HG03097 (cell line): Measurements from ENCODE around the gene FRMD4B.
"Not testable (repeated sequence)": the region's sequence is repeated elsewhere in the genome, so short reads cannot be mapped to it uniquely, and the experiment has no call there.

Experiments
- ATAC-seq: cut with Tn5 transposase; IDR thresholded peaks from one replicate; pipeline ENCODE4 v1.9.1; 2021; ENCODE audit not compliant: unreplicated experiment, low FRiP score

The FRMD4B gene

GRCh38 chr3:69292185-69292584 lies 93.7 kb downstream of the FRMD4B start:
- no peak for ATAC-seq

- ATAC-seq: no peak
These were observed 95.5 kb downstream of the FRMD4B start for GRCh38 chr3:69290430-69290829.

- no peak for ATAC-seq
These were observed 95.9 kb downstream of the FRMD4B start for GRCh38 chr3:69290006-69290405.

GRCh38 chr3:69288161-69288895 lies 97.6 kb downstream of the FRMD4B start:
- ATAC-seq: no peak

GRCh38 chr3:69283913-69284611 lies 101.8 kb downstream of the FRMD4B start:
- no peak for ATAC-seq

- ATAC-seq: no peak
These were observed 102.4 kb downstream of the FRMD4B start for GRCh38 chr3:69283496-69283895.

GRCh38 chr3:69282181-69282580 lies 103.7 kb downstream of the FRMD4B start:
- no peak for ATAC-seq

- ATAC-seq: not testable (repeated sequence)
These were observed 108.5 kb downstream of the FRMD4B start for GRCh38 chr3:69277403-69277802.

- ATAC-seq: no peak
These were observed 109.0 kb downstream of the FRMD4B start for GRCh38 chr3:69276884-69277283.

GRCh38 chr3:69276191-69276590 lies 109.7 kb downstream of the FRMD4B start:
- not testable (repeated sequence) for ATAC-seq

- no peak for ATAC-seq
These were observed 112.0 kb downstream of the FRMD4B start for GRCh38 chr3:69273896-69274295.

- ATAC-seq: no peak
These were observed 113.3 kb downstream of the FRMD4B start for GRCh38 chr3:69272556-69272955.

GRCh38 chr3:69271098-69271497 lies 114.8 kb downstream of the FRMD4B start:
- ATAC-seq: no peak

GRCh38 chr3:69266585-69266984 lies 119.3 kb downstream of the FRMD4B start:
- ATAC-seq: no peak

- not testable (repeated sequence) for ATAC-seq
These were observed 119.8 kb downstream of the FRMD4B start for GRCh38 chr3:69266071-69266470.

- not testable (repeated sequence) for ATAC-seq
These were observed 125.0 kb downstream of the FRMD4B start for GRCh38 chr3:69260843-69261405.

GRCh38 chr3:69260216-69260787 lies 125.6 kb downstream of the FRMD4B start:
- ATAC-seq: no peak

- no peak for ATAC-seq
These were observed 126.8 kb downstream of the FRMD4B start for GRCh38 chr3:69259125-69259524.

- ATAC-seq: no peak
These were observed 130.0 kb downstream of the FRMD4B start for GRCh38 chr3:69255928-69256327.

GRCh38 chr3:69254351-69254750 lies 131.5 kb downstream of the FRMD4B start:
- no peak for ATAC-seq

GRCh38 chr3:69252631-69253030 lies 133.3 kb downstream of the FRMD4B start:
- no peak for ATAC-seq
